ENCODE measurements around the gene EMSY.
A peak's percentile ranks its signal among the peaks of the same experiment; 100 is the strongest.

EMSY gene

DNA sequence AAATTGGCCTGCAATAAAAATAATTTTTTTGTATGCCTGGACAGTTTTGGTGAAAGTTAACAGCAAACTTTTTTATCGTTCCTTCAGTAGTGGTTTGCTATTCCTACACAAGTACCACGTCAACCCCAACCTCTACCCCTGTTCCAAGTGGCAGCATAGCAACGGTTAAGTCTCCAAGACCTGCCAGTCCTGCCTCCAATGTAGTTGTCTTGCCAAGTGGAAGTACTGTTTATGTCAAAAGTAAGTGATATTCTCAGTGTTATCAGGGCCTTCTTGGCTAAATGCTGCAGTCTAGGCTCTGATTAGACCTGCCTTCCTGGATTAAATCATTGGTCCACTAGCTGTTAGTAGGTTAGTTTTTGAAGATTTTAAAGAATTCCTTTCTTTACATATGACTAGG is 15.0 kb downstream of the EMSY start:
- no peaks in the 10 kb centered on the region for H3K27me3 ChIP-seq (replicated peaks)
- no peak for DNase-seq
- no peak overlapping the region for H3K4me3 ChIP-seq (ENCODE audit: low read depth, low read length)
- H3K27ac ChIP-seq, result peak overlapping the region; percentile 5
- TF ChIP-seq, protein P1, sequence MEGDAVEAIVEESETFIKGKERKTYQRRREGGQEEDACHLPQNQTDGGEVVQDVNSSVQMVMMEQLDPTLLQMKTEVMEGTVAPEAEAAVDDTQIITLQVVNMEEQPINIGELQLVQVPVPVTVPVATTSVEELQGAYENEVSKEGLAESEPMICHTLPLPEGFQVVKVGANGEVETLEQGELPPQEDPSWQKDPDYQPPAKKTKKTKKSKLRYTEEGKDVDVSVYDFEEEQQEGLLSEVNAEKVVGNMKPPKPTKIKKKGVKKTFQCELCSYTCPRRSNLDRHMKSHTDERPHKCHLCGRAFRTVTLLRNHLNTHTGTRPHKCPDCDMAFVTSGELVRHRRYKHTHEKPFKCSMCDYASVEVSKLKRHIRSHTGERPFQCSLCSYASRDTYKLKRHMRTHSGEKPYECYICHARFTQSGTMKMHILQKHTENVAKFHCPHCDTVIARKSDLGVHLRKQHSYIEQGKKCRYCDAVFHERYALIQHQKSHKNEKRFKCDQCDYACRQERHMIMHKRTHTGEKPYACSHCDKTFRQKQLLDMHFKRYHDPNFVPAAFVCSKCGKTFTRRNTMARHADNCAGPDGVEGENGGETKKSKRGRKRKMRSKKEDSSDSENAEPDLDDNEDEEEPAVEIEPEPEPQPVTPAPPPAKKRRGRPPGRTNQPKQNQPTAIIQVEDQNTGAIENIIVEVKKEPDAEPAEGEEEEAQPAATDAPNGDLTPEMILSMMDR (IDR thresholded peaks at IDR 0.05; ENCODE audit: low read depth, low read length, missing control alignments), result no peak
- in situ Hi-C loops (cut with HindIII; ENCODE audit: low pct_ligation_motif_present, low sequenced_read_pairs), result no loop called here
- H3K36me3 ChIP-seq (replicated peaks), result peaks cover 4% of the 10 kb centered on the region

DNA sequence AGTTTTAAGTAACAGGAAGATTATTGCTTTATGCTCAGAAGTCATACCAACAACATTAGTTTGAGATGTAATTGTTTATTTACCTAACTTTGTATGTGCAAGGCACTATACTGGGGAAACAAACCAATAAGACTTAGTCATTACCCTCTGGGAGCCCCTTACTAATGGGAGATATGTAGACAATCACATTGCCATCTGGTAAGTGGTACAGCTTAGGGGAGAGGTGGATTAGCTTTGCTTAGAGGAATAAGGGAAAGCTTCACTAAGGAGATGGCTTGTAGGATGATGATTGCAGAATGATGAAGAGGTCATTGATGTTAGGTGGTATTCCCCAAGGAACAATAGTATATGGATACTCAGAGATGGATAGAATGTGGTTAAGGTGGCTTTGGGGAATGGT is 17.5 kb downstream of the EMSY start:
- in situ Hi-C loops (cut with HindIII; ENCODE audit: low pct_ligation_motif_present, low sequenced_read_pairs), result no loop called here
- no peak overlapping the region for H3K4me3 ChIP-seq (ENCODE audit: low read depth, low read length)
- no peak overlapping the region for H3K27ac ChIP-seq
- peaks cover 4% of the 10 kb centered on the region for H3K36me3 ChIP-seq (replicated peaks)
- TF ChIP-seq, protein P1 (IDR thresholded peaks at IDR 0.05; ENCODE audit: low read depth, low read length, missing control alignments), result no peak
- H3K27me3 ChIP-seq (replicated peaks), result no peaks in the 10 kb centered on the region
- DNase-seq, result no peak

DNA sequence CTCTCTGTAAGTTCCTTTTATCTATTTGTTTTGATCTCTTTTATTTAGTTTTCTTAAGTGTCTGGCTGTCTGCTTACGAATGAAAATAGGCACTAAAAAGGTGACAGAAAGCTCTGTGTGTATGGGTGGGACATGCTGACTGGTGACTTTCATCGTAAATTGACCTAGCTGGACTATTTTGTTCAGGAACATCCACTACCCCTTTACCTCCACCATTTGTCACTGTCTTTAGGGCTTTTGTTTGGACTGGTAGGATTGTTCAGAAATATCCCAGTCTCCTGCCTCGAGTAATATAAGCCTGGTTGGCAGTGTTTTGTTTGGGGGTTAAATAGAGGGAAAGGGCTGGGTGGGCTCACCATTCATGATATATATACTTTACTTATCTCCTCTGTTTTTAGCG is 20.9 kb downstream of the EMSY start:
- Histone ChIP-seq H3K27ac (no peak overlapping the region), H3K4me3 (ENCODE audit: low read depth, low read length) (no peak overlapping the region), H3K27me3 (replicated peaks) (no peaks in the 10 kb centered on the region), H3K36me3 (replicated peaks) (peaks cover 4% of the 10 kb centered on the region)
- TF ChIP-seq, protein P1 (IDR thresholded peaks at IDR 0.05; ENCODE audit: low read depth, low read length, missing control alignments), result no peak
- in situ Hi-C loops (cut with HindIII; ENCODE audit: low pct_ligation_motif_present, low sequenced_read_pairs), result no loop called here
- DNase-seq, result no peak

DNA sequence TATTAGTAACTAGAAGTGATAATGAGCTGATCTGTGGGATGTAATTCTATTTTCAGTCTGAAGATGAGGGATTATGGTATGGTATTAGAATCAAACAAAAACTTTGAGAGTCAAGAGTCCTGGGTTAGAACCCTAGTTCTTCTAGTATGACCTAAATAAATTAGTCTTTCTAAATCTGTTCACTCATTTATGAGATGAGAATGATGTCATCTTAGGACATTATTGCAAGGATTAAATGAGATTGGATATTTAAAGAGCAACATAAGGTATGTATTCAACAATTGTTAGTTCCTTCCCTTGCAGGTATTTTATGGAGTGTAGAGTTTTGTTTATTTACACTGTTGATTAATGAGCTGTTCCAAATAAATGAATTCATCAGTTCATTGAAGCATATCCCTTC is 21.8 kb downstream of the EMSY start:
- Histone ChIP-seq H3K4me3 (ENCODE audit: low read depth, low read length) (no peak overlapping the region), H3K27me3 (replicated peaks) (no peaks in the 10 kb centered on the region), H3K36me3 (replicated peaks) (peaks cover 4% of the 10 kb centered on the region), H3K27ac (no peak overlapping the region)
- DNase-seq, result no peak
- TF ChIP-seq, protein P1 (IDR thresholded peaks at IDR 0.05; ENCODE audit: low read depth, low read length, missing control alignments), result no peak
- in situ Hi-C loops (cut with HindIII; ENCODE audit: low pct_ligation_motif_present, low sequenced_read_pairs), result no loop called here

DNA sequence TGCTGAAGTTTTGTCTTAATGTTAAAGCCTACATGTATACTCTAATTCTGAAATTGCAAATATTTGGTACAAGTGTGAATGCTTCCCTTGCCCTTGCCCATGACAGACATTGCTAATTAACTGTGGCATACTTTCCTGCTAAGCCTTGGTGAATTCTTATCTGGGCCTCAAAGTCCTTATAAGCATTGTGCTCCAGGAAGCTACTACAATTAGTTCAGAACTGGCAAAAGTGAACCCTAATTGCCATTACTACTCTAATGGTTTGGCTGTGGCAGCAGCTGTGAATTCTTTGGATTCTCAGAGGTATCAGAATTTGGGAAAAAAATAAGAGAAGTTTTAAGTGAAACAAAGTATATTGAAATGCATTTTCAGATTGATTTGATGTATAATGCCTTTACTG is 24.3 kb downstream of the EMSY start:
- no peak overlapping the region for H3K27ac ChIP-seq
- peaks cover 7% of the 10 kb centered on the region for H3K36me3 ChIP-seq (replicated peaks)
- no peak for DNase-seq
- TF ChIP-seq, protein P1 (IDR thresholded peaks at IDR 0.05; ENCODE audit: low read depth, low read length, missing control alignments), result no peak
- no peak overlapping the region for H3K4me3 ChIP-seq (ENCODE audit: low read depth, low read length)
- H3K27me3 ChIP-seq (replicated peaks), result no peaks in the 10 kb centered on the region
- in situ Hi-C loops (cut with HindIII; ENCODE audit: low pct_ligation_motif_present, low sequenced_read_pairs), result no loop called here

DNA sequence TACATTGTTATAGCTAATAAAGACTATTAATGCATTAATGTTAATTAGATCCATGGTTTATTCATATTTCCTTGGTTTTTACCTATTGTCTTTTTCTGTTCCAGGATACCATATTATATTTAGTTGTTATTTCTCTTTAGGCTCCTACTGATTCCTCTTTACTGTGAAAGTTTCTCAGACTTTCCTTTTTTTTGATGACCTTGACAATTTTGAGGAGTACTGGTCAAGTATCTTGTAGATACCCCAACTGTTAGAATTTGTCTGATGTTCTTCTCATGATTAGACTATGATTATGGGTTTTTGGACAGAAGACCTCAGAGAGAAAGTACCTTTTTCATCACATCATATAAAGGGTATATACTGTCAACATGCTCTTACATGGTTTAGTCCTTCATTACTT is 26.6 kb downstream of the EMSY start:
- no peak for DNase-seq
- Histone ChIP-seq H3K36me3 (replicated peaks) (peaks cover 7% of the 10 kb centered on the region), H3K4me3 (ENCODE audit: low read depth, low read length) (no peak overlapping the region), H3K27me3 (replicated peaks) (no peaks in the 10 kb centered on the region), H3K27ac (no peak overlapping the region)
- in situ Hi-C loops (cut with HindIII; ENCODE audit: low pct_ligation_motif_present, low sequenced_read_pairs), result no loop called here
- TF ChIP-seq, protein P1 (IDR thresholded peaks at IDR 0.05; ENCODE audit: low read depth, low read length, missing control alignments), result no peak
